Mesendoderm (in vitro differentiated cells): Measurements from ENCODE around the gene SPATA13.

Experiments
- DNase-seq: peaks from one replicate; pipeline ENCODE4 v3.0.0; 2013
- H2AK5ac ChIP-seq: 2 replicates; pipeline ENCODE4 v1.6.1; 2013; ENCODE audit warnings: low read length, inconsistent platforms
- H2BK120ac ChIP-seq: 2 replicates; pipeline ENCODE4 v1.6.1; 2013; ENCODE audit warnings: low read depth, mild to moderate bottlenecking, low read length, moderate library complexity, mixed read lengths
- H2BK15ac ChIP-seq: replicated peaks from 2 replicates; pipeline ENCODE4 v1.6.1; 2013; ENCODE audit warnings: low read depth, mild to moderate bottlenecking, moderate library complexity
- H2BK5ac ChIP-seq: 2 replicates; pipeline ENCODE4 v1.6.1; 2013; ENCODE audit warnings: low read length, inconsistent platforms
- H3K18ac ChIP-seq: 2 replicates; pipeline ENCODE4 v1.6.1; 2013; ENCODE audit warnings: mild to moderate bottlenecking, low read length, mixed read lengths
- H3K23ac ChIP-seq: one replicate; pipeline ENCODE4 v1.6.1; 2013; ENCODE audit warnings: low read length
- H3K27ac ChIP-seq: 2 replicates; pipeline ENCODE4 v1.5.1; 2013; ENCODE audit warnings: low read depth, mild to moderate bottlenecking, inconsistent platforms, low read length, moderate library complexity
- H3K27me3 ChIP-seq: 2 replicates; pipeline ENCODE4 v1.6.1; 2013; ENCODE audit warnings: low read length, control low read depth, mild to moderate bottlenecking, inconsistent platforms; ENCODE audit not compliant: insufficient read depth, poor library complexity
- H3K36me3 ChIP-seq: 2 replicates; pipeline ENCODE4 v1.6.1; 2013; ENCODE audit warnings: low read length, inconsistent platforms; ENCODE audit not compliant: control insufficient read depth, insufficient read depth
- H3K4ac ChIP-seq: one replicate; pipeline ENCODE4 v1.6.1; 2013; ENCODE audit warnings: low read depth, mild to moderate bottlenecking, low read length, moderate library complexity
- H3K4me1 ChIP-seq: 2 replicates; pipeline ENCODE4 v1.6.1; 2013; ENCODE audit warnings: low read depth, low read length, inconsistent platforms; ENCODE audit not compliant: control insufficient read depth
- H3K4me2 ChIP-seq: 2 replicates; pipeline ENCODE4 v1.6.1; 2013; ENCODE audit warnings: low read length
- H3K4me3 ChIP-seq: 2 replicates; pipeline ENCODE4 v1.5.1; 2013; ENCODE audit warnings: mild to moderate bottlenecking, low read length
- H3K56ac ChIP-seq: one replicate; pipeline ENCODE4 v1.6.1; 2013; ENCODE audit warnings: low read length
- H3K79me1 ChIP-seq: 2 replicates; pipeline ENCODE4 v1.6.1; 2013; ENCODE audit warnings: low read length, inconsistent platforms
- H3K79me2 ChIP-seq: 2 replicates; pipeline ENCODE4 v1.6.1; 2013; ENCODE audit warnings: mild to moderate bottlenecking, low read length; ENCODE audit not compliant: control insufficient read depth, insufficient read depth
- H3K9ac ChIP-seq: 2 replicates; pipeline ENCODE4 v1.6.1; 2013; ENCODE audit warnings: low read length, inconsistent platforms
- H4K5ac ChIP-seq: one replicate; pipeline ENCODE4 v1.6.1; 2013; ENCODE audit warnings: low read length
- H4K8ac ChIP-seq: one replicate; pipeline ENCODE4 v1.6.1; 2013; ENCODE audit warnings: low read depth, mild to moderate bottlenecking, control low read depth, low read length, moderate library complexity
- WGBS: extraction: QIAGEN DNeasy Blood & Tissue Kit; methylation state at CpG from one replicate; pipeline ENCODE4 v1.1.7; 2013; ENCODE audit warnings: low lambda C conversion rate, missing lambda C conversion rate; ENCODE audit not compliant: insufficient coverage; ENCODE audit errors: extremely low coverage; 5-methylcytosine and 5-hydroxymethylcytosine counted together

Gene SPATA13

GRCh38 chr13:24225062-24225461 is 64.5 kb downstream of the SPATA13 start:
- H3K4ac ChIP-seq = no peak overlapping the region
- DNase-seq = no peak
- H3K4me1 ChIP-seq = peaks cover 5% of the 10 kb centered on the region
- H3K79me1 ChIP-seq = peaks cover 12% of the 10 kb centered on the region
- H3K18ac ChIP-seq = no peak overlapping the region
- no peak overlapping the region for H4K5ac ChIP-seq
- H3K56ac ChIP-seq = no peak overlapping the region
- no peak overlapping the region for H4K8ac ChIP-seq
- no peak overlapping the region for H3K9ac ChIP-seq
- H3K4me2 ChIP-seq = no peak overlapping the region
- H3K27ac ChIP-seq = no peak overlapping the region
- no CpG with 5 or more reads among the region's 11 CpGs for WGBS
- H3K27me3 ChIP-seq = no peaks in the 10 kb centered on the region
- peaks cover 9% of the 10 kb centered on the region for H3K79me2 ChIP-seq
- H2BK120ac ChIP-seq = no peak overlapping the region
- H2BK5ac ChIP-seq = no peak overlapping the region
- H2AK5ac ChIP-seq = no peak overlapping the region
- H3K4me3 ChIP-seq = no peak overlapping the region
- no peak overlapping the region for H2BK15ac ChIP-seq
- H3K36me3 ChIP-seq = no peaks in the 10 kb centered on the region
- no peak overlapping the region for H3K23ac ChIP-seq

- Histone ChIP-seq H3K27me3 (no peaks in the 10 kb centered on the region), H2BK5ac (no peak overlapping the region), H3K56ac (no peak overlapping the region), H3K18ac (no peak overlapping the region), H2AK5ac (no peak overlapping the region), H3K4me2 (no peak overlapping the region), H3K79me2 (peaks cover 7% of the 10 kb centered on the region), H3K23ac (no peak overlapping the region), H3K9ac (no peak overlapping the region), H3K4ac (no peak overlapping the region), H3K79me1 (peaks cover 12% of the 10 kb centered on the region), H2BK15ac (no peak overlapping the region), H3K4me3 (no peak overlapping the region), H3K27ac (no peak overlapping the region), H4K5ac (no peak overlapping the region), H3K36me3 (no peaks in the 10 kb centered on the region), H2BK120ac (no peak overlapping the region), H3K4me1 (peaks cover 5% of the 10 kb centered on the region), H4K8ac (no peak overlapping the region)
- DNase-seq = peak; percentile 77
- no CpG with 5 or more reads among the region's 7 CpGs for WGBS
Observed at GRCh38 chr13:24225930-24226329, 65.4 kb downstream of the SPATA13 start.

- no peak overlapping the region for H3K23ac ChIP-seq
- no peak overlapping the region for H3K4ac ChIP-seq
- H3K56ac ChIP-seq = no peak overlapping the region
- no peak overlapping the region for H2AK5ac ChIP-seq
- no peak overlapping the region for H3K18ac ChIP-seq
- H2BK15ac ChIP-seq = no peak overlapping the region
- H2BK120ac ChIP-seq = no peak overlapping the region
- H4K8ac ChIP-seq = no peak overlapping the region
- H3K4me2 ChIP-seq = no peak overlapping the region
- no peak overlapping the region for H3K9ac ChIP-seq
- no peaks in the 10 kb centered on the region for H3K27me3 ChIP-seq
- no CpG with 5 or more reads among the region's 3 CpGs for WGBS
- peaks cover 10% of the 10 kb centered on the region for H3K79me1 ChIP-seq
- H3K36me3 ChIP-seq = no peaks in the 10 kb centered on the region
- peaks cover 5% of the 10 kb centered on the region for H3K4me1 ChIP-seq
- no peak overlapping the region for H2BK5ac ChIP-seq
- H4K5ac ChIP-seq = no peak overlapping the region
- peak; percentile 29 for DNase-seq
- peaks cover 6% of the 10 kb centered on the region for H3K79me2 ChIP-seq
- no peak overlapping the region for H3K27ac ChIP-seq
- no peak overlapping the region for H3K4me3 ChIP-seq
Observed at GRCh38 chr13:24226762-24227161, 66.2 kb downstream of the SPATA13 start.

DNA sequence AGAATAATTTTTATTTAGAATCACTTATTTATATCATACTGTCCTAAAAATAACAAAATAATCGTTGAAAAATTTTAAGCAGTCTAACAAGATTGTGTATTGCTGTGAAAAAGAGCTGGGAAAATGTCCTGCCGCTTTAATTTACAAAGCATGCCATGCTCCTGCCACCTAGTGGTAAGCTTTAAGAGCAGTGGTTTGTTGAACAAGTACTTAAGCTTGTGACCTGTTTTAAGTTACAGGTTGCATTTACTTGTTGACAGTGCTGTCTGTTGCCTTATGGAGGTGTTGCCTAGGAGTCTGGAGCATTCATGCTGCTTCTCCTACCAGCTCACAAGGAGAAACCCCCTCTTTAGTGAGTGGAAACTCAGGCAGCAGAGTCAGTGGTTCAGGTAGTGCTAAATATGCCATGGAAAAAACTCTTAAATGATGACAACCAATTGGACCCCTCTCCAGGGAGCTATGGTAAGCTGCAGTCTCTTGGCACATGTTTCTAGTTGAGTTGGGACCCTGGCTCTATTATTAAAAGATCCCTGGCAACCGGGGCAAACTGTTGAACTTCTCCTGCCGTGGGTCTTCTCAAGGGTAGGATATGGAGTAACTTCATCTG is 68.4 kb downstream of the SPATA13 start:
- H3K27me3 ChIP-seq = no peaks in the 10 kb centered on the region
- H2AK5ac ChIP-seq = no peak overlapping the region
- no peak overlapping the region for H3K9ac ChIP-seq
- H2BK15ac ChIP-seq = no peak overlapping the region
- peak; percentile 82 for DNase-seq
- H2BK120ac ChIP-seq = no peak overlapping the region
- no peaks in the 10 kb centered on the region for H3K36me3 ChIP-seq
- no peak overlapping the region for H3K56ac ChIP-seq
- no peak overlapping the region for H3K18ac ChIP-seq
- H3K27ac ChIP-seq = no peak overlapping the region
- no peak overlapping the region for H3K23ac ChIP-seq
- no peak overlapping the region for H3K4ac ChIP-seq
- no peak overlapping the region for H4K8ac ChIP-seq
- no peak overlapping the region for H4K5ac ChIP-seq
- H3K4me3 ChIP-seq = no peak overlapping the region
- WGBS = no CpG with 5 or more reads among the region's 4 CpGs
- no peak overlapping the region for H2BK5ac ChIP-seq
- H3K79me1 ChIP-seq = peaks cover 11% of the 10 kb centered on the region
- H3K4me2 ChIP-seq = no peak overlapping the region
- H3K79me2 ChIP-seq = peaks cover 7% of the 10 kb centered on the region
- peaks cover 5% of the 10 kb centered on the region for H3K4me1 ChIP-seq

GRCh38 chr13:24230428-24231072 is 70.0 kb downstream of the SPATA13 start:
- H3K18ac ChIP-seq = no peak overlapping the region
- peaks cover 5% of the 10 kb centered on the region for H3K4me1 ChIP-seq
- no peak overlapping the region for H4K5ac ChIP-seq
- H3K27ac ChIP-seq = no peak overlapping the region
- H3K27me3 ChIP-seq = no peaks in the 10 kb centered on the region
- H3K4ac ChIP-seq = no peak overlapping the region
- no peak overlapping the region for H3K56ac ChIP-seq
- WGBS = no CpG with 5 or more reads among the region's 12 CpGs
- no peak overlapping the region for H2BK5ac ChIP-seq
- H3K4me2 ChIP-seq = no peak overlapping the region
- H3K79me1 ChIP-seq = peaks cover 11% of the 10 kb centered on the region
- H3K36me3 ChIP-seq = no peaks in the 10 kb centered on the region
- peaks cover 7% of the 10 kb centered on the region for H3K79me2 ChIP-seq
- H3K9ac ChIP-seq = no peak overlapping the region
- no peak overlapping the region for H3K4me3 ChIP-seq
- H2AK5ac ChIP-seq = no peak overlapping the region
- H2BK15ac ChIP-seq = no peak overlapping the region
- no peak overlapping the region for H4K8ac ChIP-seq
- no peak for DNase-seq
- no peak overlapping the region for H3K23ac ChIP-seq
- no peak overlapping the region for H2BK120ac ChIP-seq

- no peak overlapping the region for H3K27ac ChIP-seq
- no peak overlapping the region for H2AK5ac ChIP-seq
- no peak for DNase-seq
- no peaks in the 10 kb centered on the region for H3K36me3 ChIP-seq
- H3K4me2 ChIP-seq = no peak overlapping the region
- no peak overlapping the region for H3K9ac ChIP-seq
- H2BK5ac ChIP-seq = no peak overlapping the region
- WGBS = no CpG with 5 or more reads among the region's 3 CpGs
- no peak overlapping the region for H2BK15ac ChIP-seq
- H3K56ac ChIP-seq = no peak overlapping the region
- peaks cover 7% of the 10 kb centered on the region for H3K79me2 ChIP-seq
- H3K27me3 ChIP-seq = no peaks in the 10 kb centered on the region
- H3K4me1 ChIP-seq = peaks cover 5% of the 10 kb centered on the region
- H2BK120ac ChIP-seq = no peak overlapping the region
- H3K18ac ChIP-seq = no peak overlapping the region
- H4K5ac ChIP-seq = no peak overlapping the region
- H3K4me3 ChIP-seq = no peak overlapping the region
- H4K8ac ChIP-seq = no peak overlapping the region
- H3K79me1 ChIP-seq = peaks cover 11% of the 10 kb centered on the region
- H3K23ac ChIP-seq = no peak overlapping the region
- H3K4ac ChIP-seq = no peak overlapping the region
Observed at GRCh38 chr13:24231377-24231776, 70.9 kb downstream of the SPATA13 start.
